Activated T-helper 1 cell treated with anti-CD3 and anti-CD28 coated beads, Interleukin-2, amount 50 U/mL, for 16 hours (primary cell): Measurements from ENCODE around the gene MAPKAP1.

Experiments
- DNase-seq, 2 donors: peaks; one replicate each; pipeline ENCODE4 v3.0.0-alpha.2; 2020; ENCODE audit warnings: low read depth in 1 of 2, low spot score in 1 of 2

MAPKAP1 gene

DNA sequence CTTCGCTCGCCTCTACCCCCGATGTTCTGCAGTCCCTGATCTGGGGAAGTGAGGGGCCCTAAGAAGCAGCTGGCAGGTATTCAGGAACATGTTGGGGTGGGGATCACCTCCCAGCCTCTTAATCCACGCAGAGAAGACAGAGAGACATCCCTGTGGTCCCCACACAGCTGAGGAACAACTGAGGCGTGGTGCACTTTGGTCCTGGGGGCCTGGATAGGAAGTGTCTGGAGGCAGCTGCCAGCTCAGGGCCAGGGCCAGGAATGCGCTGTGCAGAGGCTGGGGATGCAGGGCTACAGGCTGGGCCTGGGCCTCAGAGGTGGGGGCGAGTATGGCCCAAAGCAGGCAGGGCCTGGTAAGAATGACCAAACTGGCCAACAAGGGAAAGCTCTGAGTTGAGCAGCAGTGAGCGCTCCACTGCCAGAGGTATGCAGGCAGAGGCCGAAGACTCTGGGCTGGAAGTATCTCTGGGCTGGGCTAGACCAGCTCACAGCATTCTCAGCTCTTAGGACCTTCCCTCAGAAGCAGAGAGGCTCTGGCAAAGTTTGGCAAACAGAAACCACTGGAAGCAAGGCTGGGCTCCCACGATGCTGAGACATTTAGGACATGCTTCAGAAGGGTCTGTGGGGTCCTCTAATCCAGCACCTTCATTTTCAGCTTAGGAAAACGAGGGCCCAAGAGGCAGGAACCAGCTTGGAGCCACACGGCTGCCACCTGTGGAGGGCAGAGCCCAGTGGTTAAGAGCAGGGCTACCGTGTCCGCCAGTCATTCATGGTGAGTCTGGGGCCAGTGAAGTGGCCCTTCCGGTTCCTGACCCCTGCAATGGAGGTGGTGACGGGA, 271.0 kb downstream of the MAPKAP1 start:
- DNase-seq, result no peak

DNA sequence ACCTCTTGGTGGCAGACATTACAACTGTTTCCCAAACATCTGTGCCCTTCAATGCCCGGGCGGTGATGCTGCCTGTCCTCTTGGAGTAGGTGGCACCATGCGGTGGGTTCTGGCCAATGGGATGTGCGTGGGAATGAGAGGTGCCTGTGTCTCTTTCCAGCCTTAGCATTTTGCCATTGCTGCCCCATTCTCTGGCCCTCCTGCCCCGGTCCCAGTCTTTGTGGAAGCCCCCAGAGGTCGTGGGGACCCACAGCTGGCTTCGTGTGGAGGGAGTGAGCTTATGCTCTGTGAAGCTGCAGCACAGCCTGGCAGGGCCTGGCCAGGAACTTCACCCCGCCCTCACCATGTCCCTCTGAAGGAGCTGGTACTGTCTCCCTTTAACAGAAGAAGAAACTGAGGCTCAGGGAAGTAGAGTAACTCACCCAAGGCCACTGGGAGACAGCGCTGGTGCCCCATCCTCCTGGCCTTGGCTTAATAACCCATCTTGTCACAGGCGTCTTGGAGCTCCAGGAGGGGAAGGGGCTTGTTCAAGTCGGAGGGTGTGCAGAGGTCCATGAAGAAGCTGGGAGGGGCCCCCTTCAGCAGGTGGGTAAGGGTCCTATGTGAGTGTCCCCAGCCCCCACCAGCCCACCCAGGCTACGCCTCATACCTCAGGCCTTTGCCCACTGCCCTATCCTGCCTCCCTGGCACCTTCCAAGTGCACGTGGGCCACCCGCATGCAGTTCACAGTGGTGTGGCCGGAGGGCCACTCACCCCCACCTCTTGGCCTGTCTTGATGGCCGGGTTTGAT, 271.8 kb downstream of the MAPKAP1 start:
- no peak for DNase-seq

DNA sequence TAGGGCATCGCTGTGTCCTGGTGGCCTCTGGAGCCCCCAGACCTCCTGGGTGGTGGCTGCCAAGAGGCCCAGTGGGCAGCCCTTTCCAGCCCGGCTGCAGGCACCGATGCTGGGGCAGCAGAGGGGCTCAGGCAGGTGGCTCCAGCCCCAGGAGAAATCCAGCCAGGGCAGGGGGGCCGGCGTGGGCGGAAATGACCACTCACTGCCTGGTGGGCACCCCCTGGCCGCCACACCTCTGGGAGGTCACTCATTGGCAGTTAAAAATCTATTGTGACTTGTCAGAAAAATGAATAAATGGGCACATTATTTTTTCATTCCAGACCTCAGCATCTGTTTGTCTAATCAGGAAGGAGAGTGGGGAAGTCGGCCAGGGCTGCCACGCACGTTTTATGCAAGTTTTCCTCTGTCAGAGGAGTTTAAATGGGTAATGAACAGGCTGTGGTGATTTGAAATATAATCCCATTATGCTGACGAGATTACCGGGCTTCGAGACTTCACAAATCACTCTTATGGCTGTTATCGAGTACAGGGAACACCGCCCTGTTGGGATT, 273.5 kb downstream of the MAPKAP1 start:
- DNase-seq, result no peak

GRCh38 chr9:125432715-125433385, 274.2 kb downstream of the MAPKAP1 start:
- DNase-seq, result no peak

DNA sequence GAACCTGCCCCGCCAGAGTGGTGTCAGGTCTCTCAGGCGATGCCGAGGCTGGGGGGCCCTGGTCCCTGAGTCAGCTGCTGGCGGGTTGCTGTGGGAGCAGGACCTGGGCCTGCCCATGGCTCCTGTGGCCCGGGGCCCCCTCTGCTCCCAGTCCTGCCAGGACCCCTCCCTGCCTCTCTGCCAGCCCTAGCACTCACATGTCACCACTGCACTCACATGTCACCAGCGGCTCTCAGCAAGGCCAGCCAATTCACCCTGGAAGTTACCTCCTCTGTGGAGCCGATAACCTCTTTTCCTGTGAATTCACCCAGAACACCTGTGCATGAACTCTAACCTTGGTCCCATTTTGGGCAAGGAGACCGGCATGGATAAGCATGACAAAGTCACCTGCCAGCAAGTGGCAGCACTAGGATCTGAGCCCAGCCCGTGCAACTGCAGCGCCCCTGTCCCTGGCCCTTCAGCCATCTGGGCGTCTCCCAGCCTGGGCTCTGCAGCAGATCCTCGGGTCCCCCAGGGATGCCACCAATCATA, 275.2 kb downstream of the MAPKAP1 start:
- DNase-seq, result no peak

GRCh38 chr9:125431012-125431305, 276.0 kb downstream of the MAPKAP1 start:
- DNase-seq, result no peak

GRCh38 chr9:125430161-125431011, 276.6 kb downstream of the MAPKAP1 start:
- no peak for DNase-seq

GRCh38 chr9:125429476-125430160, 277.4 kb downstream of the MAPKAP1 start:
- DNase-seq, result no peak

DNA sequence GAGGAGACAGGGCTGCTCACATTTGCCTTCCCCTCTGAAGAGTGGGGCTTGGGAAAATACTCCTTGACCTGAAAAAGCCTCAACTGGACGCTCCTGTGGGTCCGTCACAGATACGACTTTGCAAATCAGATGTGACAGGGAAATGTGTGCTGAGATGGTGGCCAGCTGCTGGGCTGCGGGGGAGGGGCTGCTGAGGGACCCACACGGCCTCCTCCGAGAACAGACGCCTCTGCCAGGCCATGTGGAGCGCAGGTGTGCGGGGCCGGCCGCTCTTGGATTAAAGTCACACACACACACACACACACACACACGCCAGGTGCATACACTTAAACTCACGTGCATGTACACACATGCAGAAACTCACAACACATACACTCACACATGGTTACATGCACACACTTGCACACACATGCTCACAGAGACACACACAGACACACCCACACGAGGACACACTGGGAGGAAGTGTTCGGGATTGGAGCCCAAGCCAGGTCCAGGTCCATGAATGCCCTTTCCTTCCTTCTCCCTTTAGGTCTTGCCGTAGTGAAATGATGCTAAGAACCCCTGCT, 278.0 kb downstream of the MAPKAP1 start:
- no peak for DNase-seq

- no peak for DNase-seq
Observed at GRCh38 chr9:125428060-125428901, 278.7 kb downstream of the MAPKAP1 start.

DNA sequence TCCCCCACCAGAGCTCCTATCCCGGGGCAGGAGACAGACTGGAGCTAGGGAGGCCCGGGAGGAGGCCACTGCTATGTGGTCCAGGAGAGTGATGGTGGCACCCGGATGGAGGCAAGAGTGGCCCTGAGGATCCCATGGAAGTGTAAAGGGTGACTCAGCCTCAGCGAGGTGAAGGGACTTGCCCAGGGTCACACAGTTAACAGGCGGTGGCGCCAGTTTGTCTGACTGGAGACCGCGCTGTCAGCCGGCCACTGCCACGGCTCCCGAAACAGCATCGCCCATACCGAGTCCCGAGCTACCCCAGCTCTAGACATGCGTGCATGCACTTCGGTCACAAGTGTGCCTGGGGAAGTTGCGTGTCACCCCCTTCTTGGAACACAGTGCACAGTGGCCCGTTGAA, 279.5 kb downstream of the MAPKAP1 start:
- no peak for DNase-seq

DNA sequence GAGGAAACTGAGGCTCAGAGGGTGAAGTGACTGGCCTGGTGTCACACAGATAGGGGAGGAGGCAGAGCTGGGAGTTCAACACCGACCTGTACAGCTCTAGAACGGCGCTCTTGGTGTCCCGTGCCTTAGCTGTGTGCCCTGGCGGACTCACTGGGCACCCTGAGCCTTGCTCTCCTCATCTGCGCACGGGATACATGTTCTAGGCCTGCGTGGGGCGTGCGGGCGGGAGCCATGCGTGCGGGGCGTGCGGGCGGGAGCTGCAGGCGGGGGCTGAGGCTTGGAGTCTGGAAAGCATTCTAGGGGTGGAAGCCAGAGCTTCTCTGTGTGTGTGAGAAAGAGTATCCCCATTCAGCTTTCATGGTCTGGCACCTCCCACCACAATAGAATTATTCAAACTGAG, 280.1 kb downstream of the MAPKAP1 start:
- DNase-seq, result no peak

DNA sequence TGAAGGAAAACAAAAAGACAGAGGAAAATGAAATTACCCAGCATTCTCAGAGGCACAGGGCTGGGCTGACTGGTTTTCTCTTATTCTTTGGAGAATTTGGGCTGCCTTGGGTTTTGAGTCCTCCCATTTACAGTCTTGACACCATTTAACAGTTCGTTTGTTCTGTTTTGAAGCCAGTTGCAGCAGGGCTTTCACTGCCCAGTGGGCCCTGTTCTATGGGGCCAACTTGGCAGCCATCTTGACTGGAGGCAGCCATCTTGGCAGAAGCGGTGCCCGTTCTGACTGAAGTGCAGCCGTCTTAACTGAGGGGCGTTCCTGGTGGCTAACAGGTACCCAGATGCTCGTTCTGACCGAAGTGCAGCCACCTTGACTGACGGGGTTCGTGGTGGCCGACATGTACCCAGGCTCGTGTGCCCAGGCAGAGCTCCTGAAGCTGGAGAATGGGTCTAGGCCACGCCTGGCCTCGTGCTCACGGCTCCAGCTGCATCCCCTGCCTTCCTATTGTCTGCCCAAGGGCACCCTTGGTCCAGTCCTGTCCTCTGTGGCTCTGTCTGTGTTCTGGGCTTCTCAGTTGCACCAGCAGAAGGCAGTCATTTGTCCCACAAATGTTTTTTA, 281.0 kb downstream of the MAPKAP1 start:
- DNase-seq, result no peak

GRCh38 chr9:125425170-125425897, 281.7 kb downstream of the MAPKAP1 start:
- DNase-seq, result no peak

DNA sequence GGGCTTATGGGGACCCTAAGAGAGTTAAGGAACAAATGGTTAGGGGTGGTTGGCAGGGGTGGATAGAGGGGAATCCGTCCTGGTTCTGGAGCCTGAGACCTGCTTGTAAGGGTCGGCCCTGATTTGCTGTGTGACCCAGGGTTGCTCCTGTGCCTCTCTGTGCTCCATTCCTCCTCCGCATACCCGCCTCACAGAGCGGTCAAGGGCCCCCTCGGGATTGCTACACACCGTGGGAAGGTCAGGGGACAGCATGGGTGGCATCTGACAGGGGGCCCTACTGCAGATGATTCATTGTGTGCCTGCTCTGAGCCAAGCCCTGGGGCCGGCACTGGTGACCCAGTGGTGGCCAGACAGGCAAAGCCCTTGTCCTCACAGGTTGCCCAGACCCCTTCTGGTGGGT, 283.0 kb downstream of the MAPKAP1 start:
- no peak for DNase-seq

GRCh38 chr9:125422853-125423252, 284.2 kb downstream of the MAPKAP1 start:
- DNase-seq, result no peak

GRCh38 chr9:125421591-125422181, 285.3 kb downstream of the MAPKAP1 start:
- DNase-seq, result no peak
